TTC549 (cell line): Measurements from ENCODE around the gene ZNF354B.

Experiments
- FAIRE-seq: peaks from 2 replicates; lab custom pipeline; 2012; peaks lifted over from hg19 to GRCh38; lab: Jason Lieb, UNC

The ZNF354B gene

DNA sequence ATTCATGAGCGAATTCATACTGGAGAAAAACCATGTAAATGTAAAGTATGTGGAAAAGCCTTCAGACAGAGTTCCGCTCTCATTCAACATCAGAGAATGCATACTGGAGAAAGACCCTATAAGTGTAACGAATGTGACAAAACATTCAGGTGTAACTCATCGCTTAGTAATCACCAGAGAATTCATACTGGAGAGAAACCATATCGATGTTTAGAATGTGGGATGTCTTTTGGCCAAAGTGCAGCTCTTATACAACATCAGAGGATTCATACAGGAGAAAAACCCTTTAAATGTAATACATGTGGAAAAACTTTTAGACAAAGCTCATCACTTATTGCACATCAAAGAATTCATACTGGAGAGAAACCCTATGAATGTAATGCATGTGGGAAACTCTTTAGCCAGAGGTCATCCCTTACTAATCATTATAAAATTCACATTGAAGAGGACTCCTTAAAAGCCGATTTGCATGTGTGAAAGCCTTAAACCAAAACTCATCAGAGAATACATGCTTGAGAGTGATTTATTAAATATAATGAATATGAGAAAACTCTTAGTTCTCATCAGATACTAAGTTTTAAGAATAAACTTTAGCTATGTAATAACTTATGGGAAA is 24.2 kb downstream of the ZNF354B start:
- FAIRE-seq = no peak

- FAIRE-seq = no peak
Measured at GRCh38 chr5:178895615-178896571, 36.1 kb downstream of the ZNF354B start, which contains the start of gene ZFP2. Gene ZFP2 (plus strand): TSS chr5:178895913. CDS start chr5:178931314, 35,401 bp downstream.

DNA sequence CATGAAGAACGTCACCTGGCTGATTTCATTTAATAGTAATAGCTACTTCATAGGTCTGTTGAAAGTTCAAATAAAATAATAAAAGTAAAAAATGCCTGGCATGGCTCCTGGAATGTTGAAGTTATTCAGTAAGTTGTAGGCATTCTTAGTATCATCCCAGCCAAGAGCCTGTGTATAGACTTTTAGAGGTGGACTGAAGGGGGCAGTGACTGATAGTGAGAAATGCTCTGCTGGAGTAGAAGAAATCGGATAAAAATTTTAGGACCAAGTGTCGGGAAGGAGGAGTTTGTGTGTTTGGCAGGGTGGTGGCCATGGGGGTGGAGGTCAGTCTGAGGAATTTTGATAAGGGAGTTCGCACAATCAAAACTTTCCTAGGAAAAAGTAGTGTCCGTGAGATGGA is 39.5 kb downstream of the ZNF354B start:
- no peak for FAIRE-seq

DNA sequence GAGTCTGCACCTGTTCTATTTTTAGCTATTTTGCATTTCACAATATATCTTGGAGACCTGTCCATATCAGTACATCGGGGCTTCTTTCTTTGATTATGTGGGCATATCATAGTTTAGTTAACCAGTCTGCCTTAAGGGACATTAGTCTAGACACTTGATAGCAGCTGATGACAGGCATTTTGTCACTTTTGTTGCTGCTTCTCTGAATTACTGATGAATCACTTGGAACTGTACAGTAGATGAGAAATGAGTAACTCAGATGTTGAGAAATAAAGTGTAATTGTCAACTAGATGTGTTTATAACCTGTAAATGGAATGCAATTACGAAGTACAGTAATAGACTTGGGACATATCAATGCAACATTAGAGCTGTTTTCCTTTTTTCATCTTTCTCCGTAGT is 43.1 kb downstream of the ZNF354B start:
- no peak for FAIRE-seq

DNA sequence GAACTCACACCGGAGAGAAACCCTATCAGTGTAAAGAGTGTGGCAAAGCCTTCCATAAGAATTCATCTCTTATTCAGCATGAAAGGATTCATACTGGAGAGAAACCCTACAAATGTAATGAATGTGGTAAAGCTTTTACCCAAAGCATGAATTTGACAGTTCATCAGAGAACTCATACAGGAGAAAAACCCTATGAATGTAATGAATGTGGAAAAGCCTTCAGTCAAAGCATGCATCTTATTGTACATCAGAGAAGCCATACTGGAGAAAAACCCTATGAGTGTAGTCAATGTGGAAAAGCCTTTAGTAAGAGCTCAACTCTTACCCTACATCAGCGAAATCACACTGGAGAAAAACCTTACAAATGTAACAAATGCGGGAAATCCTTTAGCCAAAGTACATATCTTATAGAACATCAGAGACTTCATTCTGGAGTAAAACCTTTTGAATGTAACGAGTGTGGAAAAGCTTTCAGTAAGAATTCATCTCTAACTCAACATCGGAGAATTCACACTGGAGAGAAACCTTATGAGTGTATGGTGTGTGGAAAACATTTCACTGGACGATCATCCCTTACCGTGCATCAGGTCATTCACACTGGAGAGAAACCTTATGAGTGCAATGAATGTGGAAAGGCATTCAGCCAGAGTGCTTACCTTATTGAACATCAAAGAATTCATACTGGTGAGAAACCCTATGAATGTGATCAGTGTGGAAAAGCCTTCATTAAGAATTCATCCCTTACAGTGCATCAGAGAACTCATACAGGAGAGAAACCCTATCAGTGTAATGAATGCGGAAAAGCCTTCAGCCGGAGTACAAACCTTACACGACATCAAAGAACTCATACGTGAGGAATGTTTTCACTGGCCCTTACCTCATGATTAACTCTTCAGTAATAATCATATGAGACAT is 72.3 kb downstream of the ZNF354B start:
- no peak for FAIRE-seq
